Lower leg skin (tissue), 4 donors: ENCODE measurements around the gene CLC. TPM values are rescaled to one million over a fixed set of nuclear protein-coding genes. Genes with fewer than 3 reads are reported as not detected.

ENCODE experiments used
- DNase-seq, 2 donors: peaks; one replicate each; pipeline ENCODE4 v3.0.0-alpha.2; 2019; ENCODE audit warnings: low spot score in 2 of 2
- H3K4me3 ChIP-seq: fragments of 200-600 bp; sonication (generic); 2 replicates; pipeline ENCODE4 v1.5.1; 2017; ENCODE audit warnings: mild to moderate bottlenecking, low read depth; ENCODE audit not compliant: poor library complexity, severe bottlenecking
- POLR2A ChIP-seq, 2 donors: fragments of 450-650 bp; IDR thresholded peaks; one replicate each; pipeline ENCODE4 v1.6.1; 2016 to 2017; ENCODE audit warnings: antibody characterized with exemption in 2 of 2, mild to moderate bottlenecking in 1 of 2, moderate library complexity in 1 of 2
- WGBS, 2 donors: methylation state at CpG; one replicate each; pipeline ENCODE4 v1.1.5; 2018; 5-methylcytosine and 5-hydroxymethylcytosine counted together
- intact Hi-C: fragments of 100-400 bp; cut with DNase I; formaldehyde crosslinking; loops from one replicate; pipeline ENCODE4 v1.15.0; 2023; ENCODE audit warnings: low total_unique reads
- total RNA-seq, 4 donors: library from RNA; depleted of rRNA; stranded (reverse); fragments of >200 nt; gene quantifications; one replicate each; pipeline ENCODE4 v1.1.0, GENCODE V29; 2016
- TF ChIP-seq, protein P1 (sequence below), 3 donors: fragments of 450-650 bp; IDR thresholded peaks; one replicate each; pipeline ENCODE4 v1.5.1; 2016; ENCODE audit warnings: antibody characterized with exemption in 3 of 3, mild to moderate bottlenecking in 3 of 3, moderate library complexity in 2 of 3

CLC gene
- total RNA-seq, 4 donors from 2014 or later: not detected

DNA sequence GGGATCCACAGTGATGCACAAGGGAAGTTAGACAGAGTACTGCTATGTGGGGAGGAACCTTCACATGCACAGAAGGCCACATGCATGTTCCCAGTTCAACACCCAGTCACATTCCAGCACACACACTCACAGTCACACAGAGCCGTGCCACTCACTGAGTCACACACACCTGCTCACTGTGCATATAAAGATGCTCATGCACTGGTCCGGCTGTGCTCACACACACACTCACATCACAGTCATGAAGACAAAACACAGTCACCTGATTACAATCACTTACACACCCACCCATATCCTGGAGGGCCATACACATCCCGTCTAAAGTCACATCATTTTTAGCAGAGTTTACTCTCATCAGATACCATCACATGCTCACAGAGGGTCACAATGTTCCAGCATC lies 478 bp downstream of the CLC start:
- no peak overlapping the region for H3K4me3 ChIP-seq
- WGBS, 2 donors: 68 to 77% methylated on average over 3 of the region's 3 CpGs
- TF ChIP-seq, protein P1, sequence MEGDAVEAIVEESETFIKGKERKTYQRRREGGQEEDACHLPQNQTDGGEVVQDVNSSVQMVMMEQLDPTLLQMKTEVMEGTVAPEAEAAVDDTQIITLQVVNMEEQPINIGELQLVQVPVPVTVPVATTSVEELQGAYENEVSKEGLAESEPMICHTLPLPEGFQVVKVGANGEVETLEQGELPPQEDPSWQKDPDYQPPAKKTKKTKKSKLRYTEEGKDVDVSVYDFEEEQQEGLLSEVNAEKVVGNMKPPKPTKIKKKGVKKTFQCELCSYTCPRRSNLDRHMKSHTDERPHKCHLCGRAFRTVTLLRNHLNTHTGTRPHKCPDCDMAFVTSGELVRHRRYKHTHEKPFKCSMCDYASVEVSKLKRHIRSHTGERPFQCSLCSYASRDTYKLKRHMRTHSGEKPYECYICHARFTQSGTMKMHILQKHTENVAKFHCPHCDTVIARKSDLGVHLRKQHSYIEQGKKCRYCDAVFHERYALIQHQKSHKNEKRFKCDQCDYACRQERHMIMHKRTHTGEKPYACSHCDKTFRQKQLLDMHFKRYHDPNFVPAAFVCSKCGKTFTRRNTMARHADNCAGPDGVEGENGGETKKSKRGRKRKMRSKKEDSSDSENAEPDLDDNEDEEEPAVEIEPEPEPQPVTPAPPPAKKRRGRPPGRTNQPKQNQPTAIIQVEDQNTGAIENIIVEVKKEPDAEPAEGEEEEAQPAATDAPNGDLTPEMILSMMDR (IDR thresholded peaks at IDR 0.05): no peak
- no peak for TF ChIP-seq POLR2A (IDR thresholded peaks at IDR 0.05)
- intact Hi-C loops: no loop called here
- DNase-seq: no peak

- DNase-seq: no peak
- no peak overlapping the region for H3K4me3 ChIP-seq
- 69 to 78% methylated on average over 5 of the region's 5 CpGs for WGBS, 2 donors
- no peak for TF ChIP-seq POLR2A (IDR thresholded peaks at IDR 0.05)
- intact Hi-C loops: no loop called here
Observed at GRCh38 chr19:39736088-39736487, 1.7 kb downstream of the CLC start.

DNA sequence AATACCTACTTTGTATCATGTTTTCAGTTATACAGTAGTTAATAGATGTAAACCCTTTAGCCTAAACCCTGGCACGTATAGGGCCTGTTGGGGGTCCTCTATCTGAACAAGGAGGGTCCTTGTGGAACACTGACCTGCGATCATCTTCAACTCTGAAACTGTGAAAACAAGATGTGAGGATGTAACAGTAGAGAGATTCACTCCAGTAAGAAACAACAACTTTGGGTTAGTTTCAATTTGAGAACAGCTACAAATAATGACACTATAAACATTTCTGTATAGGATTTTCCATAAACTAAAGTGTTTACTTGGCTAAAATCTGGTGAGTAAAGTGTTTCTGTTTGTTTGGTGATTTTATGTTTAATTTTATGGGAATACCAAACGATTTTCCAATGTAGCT lies 2.1 kb downstream of the CLC start:
- WGBS, 2 donors: 55 to 66% methylated on average over 3 of the region's 3 CpGs
- intact Hi-C loops: no loop called here
- H3K4me3 ChIP-seq: no peak overlapping the region
- DNase-seq: no peak
- TF ChIP-seq, protein P1 (IDR thresholded peaks at IDR 0.05): no peak
- TF ChIP-seq POLR2A (IDR thresholded peaks at IDR 0.05): no peak

DNA sequence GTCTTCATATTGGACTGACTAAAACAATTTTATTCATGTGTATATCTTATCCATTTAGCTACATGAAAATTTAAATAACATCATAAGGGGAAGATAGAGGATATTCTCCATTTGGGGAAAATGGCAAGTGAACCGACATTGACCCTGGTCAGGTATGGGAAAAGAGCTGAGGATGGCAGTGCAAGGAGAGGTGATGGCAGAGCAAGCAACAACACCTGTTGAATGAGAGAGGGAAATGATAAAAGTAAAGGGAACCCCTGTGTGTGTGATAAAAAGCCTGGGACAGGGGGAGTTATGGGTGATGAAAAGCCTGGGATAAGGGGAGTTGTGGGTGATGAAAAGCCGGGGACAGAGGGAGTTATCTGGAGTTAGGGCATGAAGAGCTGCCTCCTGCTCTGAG lies 4.0 kb downstream of the CLC start:
- intact Hi-C loops: no loop called here
- TF ChIP-seq, protein P1 (IDR thresholded peaks at IDR 0.05): no peak
- no peak for TF ChIP-seq POLR2A (IDR thresholded peaks at IDR 0.05)
- WGBS, 2 donors: 81 to 86% methylated on average over 2 of the region's 2 CpGs
- no peak overlapping the region for H3K4me3 ChIP-seq
- DNase-seq: no peak

DNA sequence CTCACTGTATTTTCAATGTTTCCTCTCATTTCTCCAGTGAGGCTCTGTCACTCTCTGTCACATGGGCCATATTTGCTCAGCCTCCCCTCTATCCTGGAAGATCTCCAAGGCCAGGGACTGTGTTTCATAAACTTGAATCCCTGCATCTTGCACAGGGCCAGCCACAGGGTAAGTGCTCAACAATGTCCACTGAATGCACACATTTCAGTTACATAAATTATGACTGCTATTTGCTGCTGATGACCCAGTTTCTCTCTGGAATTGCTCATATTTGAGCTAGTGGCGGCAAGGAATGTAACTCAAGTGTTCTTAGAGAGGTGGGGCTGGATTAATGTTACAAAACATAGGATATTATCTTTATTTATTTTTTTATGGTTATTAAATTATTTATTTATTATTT lies 6.1 kb downstream of the CLC start:
- H3K4me3 ChIP-seq: no peak overlapping the region
- 43 to 72% methylated on average over 1 of the region's 1 CpG for WGBS, 2 donors
- no peak for DNase-seq
- no peak for TF ChIP-seq POLR2A (IDR thresholded peaks at IDR 0.05)
- TF ChIP-seq, protein P1 (IDR thresholded peaks at IDR 0.05): no peak
- intact Hi-C loops: no loop called here

DNA sequence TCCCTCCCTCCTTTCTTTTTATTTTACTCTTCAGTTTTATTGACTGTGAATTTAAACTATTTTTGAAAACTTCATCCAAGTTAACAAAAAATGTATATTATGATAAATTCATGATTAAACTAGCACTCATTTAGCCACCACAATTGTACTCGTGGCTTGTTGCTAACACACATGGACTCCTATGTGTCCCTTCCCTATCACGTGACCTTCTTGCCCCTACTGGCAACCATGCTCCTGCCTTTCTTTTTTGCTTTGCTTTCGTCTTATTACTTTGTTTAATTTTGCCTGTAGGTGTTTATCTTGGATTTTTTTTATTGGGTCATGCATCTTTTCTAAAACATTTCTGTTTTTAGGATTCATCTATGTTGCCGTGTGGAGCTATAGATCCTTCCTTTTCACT lies 8.2 kb downstream of the CLC start:
- no peak overlapping the region for H3K4me3 ChIP-seq
- no peak for DNase-seq
- intact Hi-C loops: no loop called here
- WGBS, 2 donors: 70 to 71% methylated on average over 4 of the region's 4 CpGs
- TF ChIP-seq, protein P1 (IDR thresholded peaks at IDR 0.05): no peak
